GM19467 (cell line): ENCODE results near the gene KRT6C.

Source experiments
- ATAC-seq: cut with Tn5 transposase; IDR thresholded peaks from one replicate; pipeline ENCODE4 v1.9.1; 2021; ENCODE audit warnings: mild to moderate bottlenecking, moderate library complexity; ENCODE audit not compliant: unreplicated experiment

The KRT6C gene

DNA sequence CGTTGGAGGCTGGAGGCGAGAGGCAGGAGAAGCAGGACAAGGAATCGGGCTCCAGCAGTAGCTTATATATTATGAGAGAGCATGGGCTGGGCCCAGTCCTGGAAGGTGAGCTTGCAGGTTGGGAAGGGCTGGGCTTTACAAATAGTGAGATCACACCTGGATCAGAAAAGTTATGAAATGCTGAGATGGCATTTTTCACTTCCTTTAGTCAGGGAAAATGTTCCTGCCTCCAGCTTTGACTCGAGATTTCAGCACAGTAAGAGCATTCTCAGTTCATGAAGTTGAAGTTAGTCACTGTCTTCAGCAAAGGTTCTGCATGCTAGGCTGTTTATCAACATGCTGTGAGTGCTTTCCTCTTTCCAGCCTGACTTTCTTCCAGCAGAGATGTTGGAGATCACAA lies at the start of gene KRT6C:
TSS of gene KRT6C (minus strand) at position 38 of the 400 bp plus-strand sequence. CDS start 68 bp downstream, outside the sequence.
- no peak for ATAC-seq

DNA sequence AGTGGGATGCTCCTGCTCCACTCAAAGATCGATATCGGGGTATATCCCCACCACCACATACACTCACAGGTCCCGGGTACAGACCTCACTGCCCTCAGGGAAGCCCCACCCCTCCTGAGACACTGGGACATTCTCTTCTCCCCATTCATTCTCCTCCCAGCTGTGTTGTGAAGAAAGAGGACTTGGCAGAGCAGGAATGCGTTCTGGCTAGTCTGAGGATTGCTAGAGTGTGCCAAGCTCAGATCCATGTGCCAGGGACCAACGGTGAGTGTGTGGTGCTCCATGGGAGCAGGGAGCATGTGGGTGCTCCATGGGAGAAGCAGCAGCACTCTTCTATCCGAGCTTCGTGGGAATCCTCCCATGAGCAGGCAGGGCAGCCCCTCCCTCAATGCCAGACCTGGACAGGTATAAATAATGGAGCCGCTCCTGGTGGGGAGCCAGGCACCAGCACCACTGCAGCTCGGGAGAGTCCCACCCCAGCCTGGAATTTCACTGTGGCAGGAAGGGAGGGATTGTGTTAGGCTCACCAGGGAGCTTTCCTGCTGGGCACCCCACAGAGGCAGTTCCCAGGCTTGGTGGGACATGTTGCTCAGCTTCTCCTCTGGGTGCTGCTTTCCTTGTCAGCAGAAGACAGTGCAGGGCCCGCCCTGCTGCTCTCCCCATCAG lies 48.9 kb upstream of the KRT6C start:
- no peak for ATAC-seq

- no peak for ATAC-seq
These were observed 48.1 kb upstream of the KRT6C start for GRCh38 chr12:52521568-52522266.

- no peak for ATAC-seq
These were observed 47.6 kb upstream of the KRT6C start for GRCh38 chr12:52521175-52521567.

- no peak for ATAC-seq
These were observed 46.4 kb upstream of the KRT6C start, which contains the start of gene KRT5 for GRCh38 chr12:52519826-52520662. KRT5 (minus strand) TSS chr12:52520394; CDS start chr12:52520296, 98 bp downstream.

DNA sequence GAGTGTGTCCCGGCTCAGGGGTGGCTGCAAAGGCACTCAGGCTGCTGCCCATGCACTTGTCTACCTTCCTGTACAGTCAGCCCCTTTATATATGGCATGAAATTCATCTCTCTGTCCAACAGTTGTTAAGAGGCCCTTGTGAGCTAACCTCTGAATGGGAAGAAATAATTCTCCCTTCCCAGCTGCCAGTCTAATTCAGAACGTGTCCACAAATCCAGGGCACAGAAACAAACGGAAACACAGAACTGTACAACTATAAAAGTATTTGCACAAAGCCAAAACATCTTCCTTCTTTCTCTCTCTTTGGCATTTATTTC lies 45.7 kb upstream of the KRT6C start:
- ATAC-seq = no peak

- ATAC-seq = no peak
These were observed 45.2 kb upstream of the KRT6C start for GRCh38 chr12:52518574-52519386.

GRCh38 chr12:52517888-52518287 lies 44.3 kb upstream of the KRT6C start:
- ATAC-seq = no peak

- ATAC-seq = no peak
These were observed 43.6 kb upstream of the KRT6C start for GRCh38 chr12:52517005-52517835.

DNA sequence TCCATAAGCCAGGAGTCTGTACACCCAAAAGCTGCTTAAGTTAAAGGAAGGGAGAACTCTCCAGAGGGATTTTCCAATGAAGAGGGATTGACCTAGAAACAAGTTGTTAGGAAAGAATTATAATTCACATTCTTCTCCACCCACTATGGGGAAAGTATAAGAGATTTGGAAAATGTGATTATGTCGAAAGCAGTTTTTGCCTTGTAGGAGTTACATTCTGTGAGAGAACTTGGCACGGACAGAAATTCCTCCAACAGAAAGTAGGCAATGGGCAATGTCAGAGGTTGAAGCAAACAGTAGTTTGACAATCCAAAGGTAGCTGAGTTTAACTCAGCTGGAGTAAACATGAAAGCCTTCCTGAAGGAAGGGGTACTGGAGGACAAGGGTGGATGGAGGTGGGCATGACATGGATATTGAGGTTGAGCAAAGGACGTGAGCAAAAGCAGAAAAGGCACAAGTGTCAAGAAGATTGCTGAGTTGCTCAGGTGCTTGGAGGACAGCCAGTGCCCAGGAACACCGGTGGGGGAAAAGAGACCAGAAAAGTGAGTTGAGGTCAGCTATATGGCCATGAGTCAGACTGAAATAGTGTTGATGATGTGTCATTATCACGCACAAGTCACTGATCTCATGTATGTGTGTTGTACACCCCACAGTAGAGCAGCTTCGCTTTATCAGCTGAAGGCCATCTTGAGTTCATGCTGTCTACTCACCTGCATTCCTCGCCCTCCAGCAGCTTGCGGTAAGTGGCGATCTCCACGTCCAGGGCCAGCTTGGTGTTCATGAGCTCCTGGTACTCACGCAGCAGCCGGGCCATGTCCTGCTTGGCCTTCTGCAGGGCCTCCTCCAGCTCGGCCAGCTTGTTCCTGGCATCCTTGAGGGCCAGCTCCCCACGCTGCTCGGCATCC lies 42.6 kb upstream of the KRT6C start:
- no peak for ATAC-seq

DNA sequence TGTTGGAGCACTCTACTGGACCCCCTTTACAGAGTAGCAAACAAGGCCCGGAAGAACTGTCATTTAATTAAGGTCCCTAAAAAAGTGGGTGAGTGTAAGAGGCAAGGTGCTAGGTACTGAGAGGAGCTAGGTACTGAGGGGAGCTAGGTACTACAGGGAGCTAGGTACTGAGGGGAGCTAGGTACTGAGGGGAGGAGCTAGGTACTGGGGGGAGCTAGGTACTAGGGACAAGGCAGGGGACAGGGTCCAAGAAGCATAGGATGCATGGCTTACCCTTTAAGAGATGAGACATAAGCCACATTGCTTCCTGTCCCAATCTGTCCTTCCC lies 41.7 kb upstream of the KRT6C start:
- no peak for ATAC-seq

- ATAC-seq = no peak
These were observed 41.1 kb upstream of the KRT6C start for GRCh38 chr12:52514471-52515318.

DNA sequence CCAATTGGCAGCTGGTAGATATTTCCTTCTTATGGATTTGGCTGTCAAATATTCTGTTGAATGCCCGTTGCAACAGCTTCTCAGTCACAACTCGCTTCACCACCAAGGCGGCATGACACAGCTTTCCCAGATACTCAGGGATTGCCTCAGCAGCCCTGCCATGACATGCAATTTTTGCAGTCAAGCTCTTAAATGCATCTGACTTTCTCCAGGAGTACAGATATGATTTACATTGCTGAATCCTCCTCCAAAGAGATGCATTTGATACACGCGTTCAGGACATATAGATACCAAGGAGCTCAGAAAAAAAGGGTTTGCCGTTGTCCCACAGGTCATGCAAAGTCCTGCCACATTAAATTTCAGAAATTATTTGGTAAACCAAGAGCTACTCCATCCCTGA lies 40.1 kb upstream of the KRT6C start:
- ATAC-seq = no peak

DNA sequence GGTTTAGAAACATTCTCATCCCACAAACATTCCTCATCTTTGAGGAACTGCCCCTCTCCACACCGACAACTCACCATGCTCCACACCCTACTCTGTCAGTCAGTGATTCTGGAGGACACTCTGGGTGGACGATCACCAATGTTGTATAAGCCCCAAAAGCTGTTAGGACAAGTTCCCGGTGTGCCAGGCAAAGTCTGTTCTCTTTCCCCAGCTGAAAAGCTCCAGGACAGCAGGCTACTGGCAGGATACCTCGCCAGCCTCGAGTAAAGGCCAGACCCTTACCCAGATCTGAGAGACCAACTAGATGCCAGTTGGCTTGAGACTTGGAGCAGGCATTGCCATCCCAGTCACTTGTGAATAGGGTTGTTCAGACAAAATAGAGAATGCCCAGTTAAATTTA lies 34.6 kb upstream of the KRT6C start:
- no peak for ATAC-seq

DNA sequence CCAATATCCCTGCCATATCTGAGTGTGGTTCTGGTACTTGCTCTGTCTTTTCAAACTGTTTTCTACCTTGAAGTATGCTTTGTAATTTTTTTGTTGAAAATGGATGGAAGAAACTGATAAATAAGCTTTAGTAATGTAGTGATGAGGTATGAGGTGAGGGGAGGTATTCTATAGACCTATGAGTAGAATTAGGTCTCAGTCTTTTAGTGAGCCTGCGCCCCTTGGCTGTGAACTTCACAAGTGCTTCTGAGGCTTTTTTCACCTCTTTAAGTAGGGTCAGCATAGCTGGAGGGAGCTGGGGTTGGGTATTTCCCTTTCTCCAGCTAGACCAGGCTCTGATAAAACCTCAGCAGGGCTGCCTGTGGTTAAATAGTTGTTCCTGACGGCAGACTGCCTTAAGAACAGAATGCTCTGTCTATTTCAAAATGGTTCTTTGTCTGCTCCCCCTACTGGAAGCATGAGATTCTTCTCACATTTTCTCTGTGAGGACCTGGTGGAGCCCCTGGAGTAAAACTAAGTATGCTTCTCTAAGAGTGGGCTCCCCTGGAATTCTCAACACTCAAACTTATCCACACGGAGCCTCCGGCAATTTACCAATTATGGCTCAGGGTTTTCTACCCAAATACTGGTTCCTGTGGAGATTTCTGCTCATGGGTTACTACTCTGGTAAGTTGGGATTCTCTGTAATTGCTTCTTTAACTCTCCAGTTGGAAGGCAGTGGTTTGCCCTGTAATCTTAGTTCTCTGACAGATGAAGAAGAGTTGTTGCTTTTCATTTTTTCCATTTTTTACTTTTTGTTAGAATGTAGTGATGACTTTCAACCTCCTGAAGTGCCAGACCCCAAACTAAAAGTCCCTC lies 33.5 kb upstream of the KRT6C start:
- ATAC-seq = no peak

DNA sequence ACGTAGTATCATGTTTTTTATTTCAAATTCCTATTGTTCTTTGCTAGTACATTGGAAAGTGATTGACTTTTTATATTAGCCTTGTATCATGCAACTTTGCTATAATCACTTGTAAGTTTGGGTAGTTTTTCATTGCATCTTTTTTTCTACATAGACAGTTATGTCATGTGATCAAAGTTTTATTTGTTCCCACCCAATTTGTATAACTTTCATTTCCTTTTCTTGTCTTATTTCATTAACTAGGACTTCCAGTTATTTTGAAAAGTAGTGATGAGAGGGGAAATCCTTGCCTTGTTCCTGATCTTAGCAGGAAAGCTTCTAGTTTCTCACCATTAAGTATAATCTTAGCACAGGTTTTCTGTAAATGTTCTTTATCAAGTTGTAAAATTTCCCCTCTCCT lies 29.3 kb upstream of the KRT6C start:
- ATAC-seq = no peak

DNA sequence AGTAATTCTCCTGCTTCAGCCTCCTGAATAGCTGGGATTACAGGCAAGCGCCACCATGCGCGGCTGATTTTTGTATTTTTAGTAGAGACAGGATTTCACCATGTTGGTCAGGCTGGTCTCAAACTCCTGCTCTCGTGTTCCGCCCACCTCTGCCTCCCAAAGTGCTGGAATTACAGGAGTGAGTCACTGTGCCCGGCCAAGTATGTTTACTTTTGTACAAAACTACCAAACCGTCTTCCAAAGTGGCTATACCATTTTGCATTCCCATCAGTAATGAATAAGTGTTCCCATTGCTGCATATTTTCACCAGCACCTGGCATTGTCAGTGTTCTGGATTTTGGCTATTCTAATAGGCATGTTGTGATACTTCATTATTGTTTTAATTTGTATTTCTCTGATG lies 27.9 kb upstream of the KRT6C start:
- ATAC-seq = no peak
